ENCODE results near the gene TECTB.

TECTB gene

DNA sequence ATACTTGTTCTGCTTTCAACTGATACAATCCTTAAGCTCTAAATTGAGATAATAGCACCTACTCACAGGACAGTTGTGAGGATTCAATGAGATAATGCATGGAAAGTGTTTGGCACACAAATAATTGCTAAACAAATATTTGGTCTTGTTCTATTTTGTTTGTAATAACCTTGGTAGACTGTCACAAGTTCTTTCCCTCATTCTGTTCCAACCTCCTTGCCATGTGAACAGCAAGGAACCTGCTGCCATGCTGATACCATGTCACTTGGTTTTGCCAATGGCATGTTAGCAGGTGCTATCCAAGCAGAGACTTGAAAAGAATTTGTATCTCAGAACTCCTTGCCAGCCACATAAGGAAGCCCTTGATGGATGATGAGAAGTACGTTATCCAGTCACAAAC, 24.8 kb upstream of the TECTB start:
- no peak for TF ChIP-seq CTCF (conservative IDR thresholded peaks at IDR 0.05; ENCODE audit: low read length)
- H3K4me3 ChIP-seq (ENCODE audit: low read length) = no peak overlapping the region
- DNase-seq (ENCODE audit: low read depth) = no peak

DNA sequence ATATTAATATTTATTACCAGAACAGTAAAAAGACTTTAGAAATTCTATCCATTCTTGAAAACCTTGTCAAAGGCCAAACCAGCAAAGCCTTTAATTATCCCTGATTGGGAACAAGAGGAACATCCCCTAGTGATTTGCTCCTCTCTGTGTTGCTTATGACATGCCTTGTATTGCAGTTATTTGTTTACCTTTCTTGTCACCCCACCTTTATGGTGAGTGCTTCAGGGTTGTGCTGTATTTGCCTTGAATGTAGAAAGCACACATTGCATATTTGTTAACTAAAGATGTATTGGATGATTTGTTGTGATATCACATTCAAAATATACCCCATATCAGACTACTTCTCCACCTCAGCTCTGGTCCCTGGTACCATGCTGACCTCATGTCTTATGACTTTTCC, 23.5 kb upstream of the TECTB start:
- H3K4me3 ChIP-seq (ENCODE audit: low read length) = no peak overlapping the region
- DNase-seq (ENCODE audit: low read depth) = no peak
- no peak for TF ChIP-seq CTCF (conservative IDR thresholded peaks at IDR 0.05; ENCODE audit: low read length)

GRCh38 chr10:112260831-112261230, 22.4 kb upstream of the TECTB start:
- TF ChIP-seq CTCF (conservative IDR thresholded peaks at IDR 0.05; ENCODE audit: low read length) = no peak
- no peak overlapping the region for H3K4me3 ChIP-seq (ENCODE audit: low read length)
- no peak for DNase-seq (ENCODE audit: low read depth)

GRCh38 chr10:112261281-112261822, 21.8 kb upstream of the TECTB start:
- no peak for TF ChIP-seq CTCF (conservative IDR thresholded peaks at IDR 0.05; ENCODE audit: low read length)
- peak; percentile 82 for DNase-seq (ENCODE audit: low read depth)
- H3K4me3 ChIP-seq (ENCODE audit: low read length) = no peak overlapping the region

GRCh38 chr10:112262546-112262945, 20.7 kb upstream of the TECTB start:
- no peak overlapping the region for H3K4me3 ChIP-seq (ENCODE audit: low read length)
- DNase-seq (ENCODE audit: low read depth) = peak; percentile 41
- TF ChIP-seq CTCF (conservative IDR thresholded peaks at IDR 0.05; ENCODE audit: low read length) = no peak

DNA sequence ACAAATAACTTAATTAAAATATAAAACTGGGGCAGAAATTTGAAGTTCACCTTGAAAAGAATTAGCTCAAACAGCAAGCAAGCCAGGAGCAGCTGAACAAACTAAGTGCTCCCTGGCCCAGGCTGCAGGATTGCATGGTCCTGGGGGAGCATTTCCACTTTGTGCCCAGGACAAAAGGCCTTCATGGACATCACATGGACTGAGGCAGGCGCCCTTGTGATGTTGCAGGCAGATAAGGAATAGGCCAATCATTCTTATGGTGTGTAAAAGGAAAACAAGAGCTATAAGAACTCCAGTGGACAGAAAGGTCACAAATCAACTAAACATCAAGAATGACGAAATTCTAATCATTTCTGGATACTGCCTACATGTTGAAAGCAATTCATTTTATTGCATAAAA, 17.5 kb upstream of the TECTB start:
- no peak overlapping the region for H3K4me3 ChIP-seq (ENCODE audit: low read length)
- DNase-seq (ENCODE audit: low read depth) = peak; percentile 8
- TF ChIP-seq CTCF (conservative IDR thresholded peaks at IDR 0.05; ENCODE audit: low read length) = no peak

DNA sequence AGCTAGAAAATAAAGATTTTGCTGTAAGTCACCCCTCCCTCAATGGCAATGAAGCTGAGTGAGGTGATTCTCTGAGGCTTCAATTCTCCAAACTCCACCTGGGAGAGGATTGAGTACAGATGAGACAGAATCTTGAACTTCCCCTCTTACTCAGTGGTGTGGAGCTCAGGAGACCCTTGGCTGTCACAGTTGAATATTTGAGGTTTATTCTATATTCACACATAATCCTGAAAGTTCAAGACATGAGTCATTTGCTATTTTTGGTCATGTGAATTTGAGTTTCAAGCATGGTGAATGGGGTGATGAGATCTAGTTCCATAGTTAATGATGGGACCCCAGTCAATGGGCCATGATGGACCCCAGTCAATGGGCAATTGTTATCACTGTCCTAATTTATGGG, 13.9 kb upstream of the TECTB start:
- H3K4me3 ChIP-seq (ENCODE audit: low read length) = no peak overlapping the region
- DNase-seq (ENCODE audit: low read depth) = peak; percentile 60
- TF ChIP-seq CTCF (conservative IDR thresholded peaks at IDR 0.05; ENCODE audit: low read length) = no peak

Measured in AG10803 (cell line).